Breast epithelium (tissue), 4 donors: Measurements from ENCODE around the gene HADHA. TPM values are rescaled to one million over a fixed set of nuclear protein-coding genes. Genes with fewer than 3 reads are reported as not detected.

Experiments
- DNase-seq, 2 donors: peaks; one replicate each; pipeline ENCODE4 v3.0.0-alpha.2; 2019; ENCODE audit warnings: low spot score in 2 of 2
- H3K27ac ChIP-seq, 2 donors: fragments of 200-600 bp; sonication (generic) in 1 of 2; one replicate each; pipeline ENCODE4 v1.5.1; 2016 to 2019; ENCODE audit warnings: mild to moderate bottlenecking in 1 of 2
- H3K27me3 ChIP-seq, 2 donors: fragments of 200-600 bp; sonication (generic) in 1 of 2; one replicate each; pipeline versions ENCODE4 v1.5.1 to v1.6.0; 2017 to 2019; ENCODE audit warnings: control low read depth in 1 of 2, mild to moderate bottlenecking in 1 of 2
- H3K36me3 ChIP-seq: fragments of 200-600 bp; one replicate; pipeline ENCODE4 v1.5.1; 2019
- H3K4me1 ChIP-seq, 2 donors: fragments of 200-600 bp; sonication (generic); one replicate each; pipeline ENCODE4 v1.5.1; 2016 to 2019; ENCODE audit warnings: control low read depth in 1 of 2
- H3K4me3 ChIP-seq, 3 donors: fragments of 200-600 bp; sonication (generic); 1 replicate in 2 of 3; 2 replicates in 1 of 3; pipeline ENCODE4 v1.5.1; 2016 to 2019; ENCODE audit warnings: mild to moderate bottlenecking in 3 of 3, moderate library complexity in 2 of 3
- H3K9me3 ChIP-seq, 2 donors: fragments of 200-600 bp; sonication (generic) in 1 of 2; one replicate each; pipeline ENCODE4 v1.5.1; 2016 to 2019; ENCODE audit warnings: control low read depth in 1 of 2
- POLR2A ChIP-seq: fragments of 450-650 bp; IDR thresholded peaks from one replicate; pipeline ENCODE4 v1.6.1; 2016; ENCODE audit warnings: antibody characterized with exemption, mild to moderate bottlenecking, moderate library complexity
- POLR2AphosphoS5 ChIP-seq, 3 donors: sonication (generic); formaldehyde crosslinking; IDR thresholded peaks; one replicate each; pipeline ENCODE4 v1.6.1; 2017; ENCODE audit warnings: antibody characterized with exemption in 3 of 3
- intact Hi-C: fragments of 100-400 bp; cut with DNase I; formaldehyde crosslinking; loops from one replicate; pipeline ENCODE4 v1.15.1; 2023; ENCODE audit warnings: low total_unique reads
- total RNA-seq, 3 donors: library from RNA; depleted of rRNA; stranded (reverse); fragments of >200 nt; gene quantifications; one replicate each; pipeline ENCODE4 v1.1.0, GENCODE V29; 2016
- TF ChIP-seq, protein P1 (sequence below), 3 donors: fragments of 450-650 bp; IDR thresholded peaks; one replicate each; pipeline ENCODE4 v1.5.1; 2016 to 2017; ENCODE audit warnings: antibody characterized with exemption in 3 of 3, mild to moderate bottlenecking in 3 of 3, moderate library complexity in 3 of 3

The HADHA gene
- total RNA-seq, 3 donors from 2014 or later, result 139 to 156 (median 141) TPM

DNA sequence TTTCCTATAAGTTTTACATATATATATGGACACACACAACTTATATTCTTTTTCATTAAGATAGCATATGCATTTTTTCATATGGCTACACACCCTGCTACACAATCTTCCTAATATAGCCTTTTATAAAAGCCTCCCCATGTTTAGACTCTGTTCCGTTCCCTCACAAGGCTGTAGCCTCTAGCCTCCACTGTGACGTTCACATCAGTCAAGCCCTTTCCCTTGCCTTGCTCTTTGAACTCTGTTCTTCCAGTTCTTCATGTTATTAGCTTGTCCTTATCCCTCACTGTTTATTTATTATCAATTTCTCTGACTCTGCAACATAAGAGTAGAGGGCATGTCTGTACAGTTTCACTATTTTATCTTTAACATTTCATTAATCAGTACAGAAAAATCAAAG is 39.2 kb upstream of the HADHA start:
- H3K9me3 ChIP-seq, result no peaks in the 10 kb centered on the region
- no peaks in the 10 kb centered on the region for H3K4me1 ChIP-seq
- no peak for DNase-seq
- intact Hi-C loops, result no loop called here
- no peak overlapping the region for H3K4me3 ChIP-seq
- no peaks in the 10 kb centered on the region for H3K27me3 ChIP-seq
- no peak overlapping the region for H3K27ac ChIP-seq
- TF ChIP-seq POLR2A (no peak), POLR2AphosphoS5 (IDR thresholded peaks at IDR 0.05) (no peak)
- TF ChIP-seq, protein P1, sequence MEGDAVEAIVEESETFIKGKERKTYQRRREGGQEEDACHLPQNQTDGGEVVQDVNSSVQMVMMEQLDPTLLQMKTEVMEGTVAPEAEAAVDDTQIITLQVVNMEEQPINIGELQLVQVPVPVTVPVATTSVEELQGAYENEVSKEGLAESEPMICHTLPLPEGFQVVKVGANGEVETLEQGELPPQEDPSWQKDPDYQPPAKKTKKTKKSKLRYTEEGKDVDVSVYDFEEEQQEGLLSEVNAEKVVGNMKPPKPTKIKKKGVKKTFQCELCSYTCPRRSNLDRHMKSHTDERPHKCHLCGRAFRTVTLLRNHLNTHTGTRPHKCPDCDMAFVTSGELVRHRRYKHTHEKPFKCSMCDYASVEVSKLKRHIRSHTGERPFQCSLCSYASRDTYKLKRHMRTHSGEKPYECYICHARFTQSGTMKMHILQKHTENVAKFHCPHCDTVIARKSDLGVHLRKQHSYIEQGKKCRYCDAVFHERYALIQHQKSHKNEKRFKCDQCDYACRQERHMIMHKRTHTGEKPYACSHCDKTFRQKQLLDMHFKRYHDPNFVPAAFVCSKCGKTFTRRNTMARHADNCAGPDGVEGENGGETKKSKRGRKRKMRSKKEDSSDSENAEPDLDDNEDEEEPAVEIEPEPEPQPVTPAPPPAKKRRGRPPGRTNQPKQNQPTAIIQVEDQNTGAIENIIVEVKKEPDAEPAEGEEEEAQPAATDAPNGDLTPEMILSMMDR (IDR thresholded peaks at IDR 0.05), result no peak
- peaks cover 11% of the 10 kb centered on the region for H3K36me3 ChIP-seq

DNA sequence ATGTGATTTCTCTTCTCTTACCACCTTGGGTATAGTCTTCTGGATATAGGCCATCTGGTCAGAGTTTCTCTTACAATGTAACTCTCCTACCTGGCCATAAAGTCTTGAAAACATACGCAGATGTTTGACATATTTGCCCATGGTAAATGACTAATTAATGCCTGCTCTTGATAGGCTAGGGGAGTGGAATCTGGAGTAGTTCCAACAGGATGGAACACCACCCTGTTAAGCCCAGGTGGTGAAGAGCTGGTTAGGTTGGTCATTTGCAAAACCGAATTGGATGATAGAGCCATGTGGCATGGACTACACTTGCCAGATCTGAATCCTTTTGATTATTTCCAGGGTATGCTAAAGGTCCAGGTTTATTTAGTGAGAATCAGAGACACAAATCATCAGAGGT is 36.8 kb upstream of the HADHA start:
- TF ChIP-seq, protein P1 (IDR thresholded peaks at IDR 0.05), result no peak
- TF ChIP-seq POLR2AphosphoS5 (IDR thresholded peaks at IDR 0.05), result no peak
- no peak for TF ChIP-seq POLR2A
- Histone ChIP-seq H3K36me3 (peaks cover 11% of the 10 kb centered on the region), H3K27me3 (no peaks in the 10 kb centered on the region), H3K4me3 (no peak overlapping the region), H3K9me3 (no peaks in the 10 kb centered on the region), H3K27ac (no peak overlapping the region), H3K4me1 (no peaks in the 10 kb centered on the region)
- intact Hi-C loops, result no loop called here
- no peak for DNase-seq

DNA sequence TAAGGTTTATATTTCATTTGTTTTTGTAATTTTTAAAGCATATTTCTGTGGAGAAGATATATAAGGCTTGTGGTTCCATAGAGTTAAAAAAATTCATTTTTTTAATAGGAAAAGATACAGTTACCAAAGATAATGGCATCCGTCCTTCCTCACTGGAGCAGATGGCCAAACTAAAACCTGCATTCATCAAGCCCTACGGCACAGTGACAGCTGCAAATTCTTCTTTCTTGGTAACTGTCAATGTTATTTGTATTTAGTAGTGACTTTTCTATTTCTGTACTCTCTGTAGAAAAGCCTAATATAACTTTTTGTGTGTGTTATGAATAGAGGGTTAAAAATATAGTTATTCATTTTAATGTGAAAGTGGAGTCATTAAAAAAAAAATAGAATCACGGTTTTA is 35.5 kb upstream of the HADHA start:
- Histone ChIP-seq H3K4me3 (no peak overlapping the region), H3K27ac (no peak overlapping the region), H3K27me3 (no peaks in the 10 kb centered on the region), H3K36me3 (peaks cover 5% of the 10 kb centered on the region), H3K9me3 (no peaks in the 10 kb centered on the region), H3K4me1 (peaks cover 0 to 6% of the 10 kb centered on the region in 2 donors)
- TF ChIP-seq POLR2A, result no peak
- TF ChIP-seq, protein P1 (IDR thresholded peaks at IDR 0.05), result no peak
- TF ChIP-seq POLR2AphosphoS5 (IDR thresholded peaks at IDR 0.05), result no peak
- intact Hi-C loops, result no loop called here
- DNase-seq, result no peak

DNA sequence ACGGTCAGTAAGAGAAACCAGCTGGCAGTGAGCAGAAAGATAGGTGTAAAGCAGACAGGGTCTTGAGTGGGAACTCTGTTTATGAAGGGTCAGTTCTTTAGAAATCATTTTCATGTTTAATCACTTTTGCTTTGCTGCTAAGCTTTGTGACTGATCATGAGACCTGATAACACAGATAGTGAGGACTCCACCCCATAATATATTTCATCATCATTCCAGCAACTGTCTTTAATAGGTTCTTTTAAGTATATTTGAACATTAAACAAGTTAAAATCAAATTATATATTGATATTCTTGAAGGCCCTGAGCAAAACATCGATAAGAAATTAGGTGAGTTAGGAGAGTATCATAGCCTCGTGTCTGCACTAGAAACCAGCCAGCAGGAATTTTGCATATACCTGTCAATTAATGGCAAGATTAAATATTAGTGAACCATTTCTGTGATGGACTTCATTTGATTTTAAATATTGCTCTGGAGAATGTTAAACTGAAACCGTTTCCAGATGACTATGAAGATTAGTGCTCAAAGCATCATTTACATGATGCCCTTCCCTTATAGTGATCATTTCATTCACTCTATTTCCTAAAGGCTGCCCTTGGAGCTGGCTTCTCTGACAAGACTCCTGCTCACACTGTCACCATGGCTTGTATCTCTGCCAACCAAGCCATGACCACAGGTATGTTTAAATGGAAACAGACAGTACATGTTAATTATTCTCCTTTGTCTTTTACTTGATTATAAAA is 32.2 kb upstream of the HADHA start:
- peak overlapping the region; percentile 57 to 84 for H3K27ac ChIP-seq
- peaks cover 0 to 18% of the 10 kb centered on the region in 2 donors for H3K4me1 ChIP-seq
- no peak for DNase-seq
- no peaks in the 10 kb centered on the region for H3K9me3 ChIP-seq
- TF ChIP-seq, protein P1 (IDR thresholded peaks at IDR 0.05), result no peak
- no peak for TF ChIP-seq POLR2A
- TF ChIP-seq POLR2AphosphoS5 (IDR thresholded peaks at IDR 0.05), result no peak
- peaks cover 4% of the 10 kb centered on the region for H3K36me3 ChIP-seq
- H3K4me3 ChIP-seq, result no peak overlapping the region
- intact Hi-C loops, result no loop called here
- H3K27me3 ChIP-seq, result no peaks in the 10 kb centered on the region

DNA sequence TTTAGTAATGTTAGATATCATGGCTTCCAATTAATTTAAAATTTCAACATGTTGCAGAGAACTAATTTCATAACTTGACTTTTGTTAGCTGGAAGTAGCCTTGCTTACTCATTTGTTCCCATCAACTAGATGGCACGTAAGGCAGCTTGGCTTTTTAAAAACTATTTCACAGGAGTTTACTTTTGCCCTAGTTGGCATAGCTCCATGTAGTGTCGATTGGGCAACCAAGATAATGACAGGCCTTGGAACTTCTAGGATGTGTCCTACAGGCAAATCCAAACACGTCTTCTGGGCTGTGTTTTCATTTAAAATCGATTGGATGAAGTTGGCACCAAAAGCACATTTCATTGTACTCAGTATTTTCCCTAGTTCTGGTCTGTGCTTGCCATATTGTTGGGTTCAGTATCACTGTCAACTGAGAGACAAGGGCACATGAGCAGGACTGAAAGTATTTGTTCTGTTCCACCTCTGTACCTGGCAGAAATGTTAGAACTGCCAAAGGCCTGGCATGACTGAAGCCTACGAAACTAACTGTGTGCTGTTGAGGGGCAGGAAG is 29.7 kb upstream of the HADHA start:
- peaks cover 0 to 18% of the 10 kb centered on the region in 2 donors for H3K4me1 ChIP-seq
- TF ChIP-seq POLR2A (no peak), POLR2AphosphoS5 (IDR thresholded peaks at IDR 0.05) (peak; percentile 69 to 99 (median 94))
- H3K27ac ChIP-seq, result peak overlapping the region; percentile 84 to 86
- peak overlapping the region in 1 of 3 donors; percentile 21 for H3K4me3 ChIP-seq
- no peaks in the 10 kb centered on the region for H3K9me3 ChIP-seq
- H3K36me3 ChIP-seq, result no peaks in the 10 kb centered on the region
- no peaks in the 10 kb centered on the region for H3K27me3 ChIP-seq
- intact Hi-C loops, result no loop called here
- DNase-seq, result peak; percentile 53 to 89
